Spleen (tissue), 11 donors: Measurements from ENCODE around the gene STAP2. TPM values are rescaled to one million over a fixed set of nuclear protein-coding genes. Genes with fewer than 3 reads are reported as not detected.

Experiments
- DNase-seq: peaks from one replicate; pipeline ENCODE4 v3.0.0-alpha.2; 2020
- H3K27ac ChIP-seq, 8 donors: fragments of 200-600 bp; sonication (generic) in 7 of 8; 1 replicate in 4 of 8; 2 replicates in 4 of 8; pipeline versions ENCODE4 v1.5.0 to v1.8.0; 2016 to 2021; ENCODE audit warnings: inconsistent platforms in 4 of 8, mild to moderate bottlenecking in 4 of 8, moderate library complexity in 1 of 8
- H3K27me3 ChIP-seq, 7 donors: fragments of 200-600 bp; sonication (generic) in 6 of 7; replicated peaks in 1 of 7; 1 replicate in 4 of 7; 2 replicates in 3 of 7; pipeline versions ENCODE4 v1.5.0 to v1.8.0; 2016 to 2021; ENCODE audit warnings: inconsistent platforms in 3 of 7, mild to moderate bottlenecking in 1 of 7
- H3K36me3 ChIP-seq, 6 donors: fragments of 200-600 bp; sonication (generic) in 5 of 6; 1 replicate in 4 of 6; 2 replicates in 2 of 6; pipeline versions ENCODE4 v1.5.0 to v1.8.0; 2016 to 2021; ENCODE audit warnings: inconsistent platforms in 2 of 6
- H3K4me1 ChIP-seq, 6 donors: fragments of 200-600 bp; sonication (generic) in 5 of 6; 1 replicate in 3 of 6; 2 replicates in 3 of 6; pipeline versions ENCODE4 v1.5.0 to v1.8.0; 2016 to 2021; ENCODE audit warnings: inconsistent platforms in 3 of 6
- H3K4me3 ChIP-seq, 8 donors: fragments of 200-600 bp; sonication (generic) in 7 of 8; 1 replicate in 4 of 8; 2 replicates in 4 of 8; pipeline versions ENCODE4 v1.5.0 to v1.8.0; 2016 to 2021; ENCODE audit warnings: inconsistent platforms in 4 of 8, mild to moderate bottlenecking in 4 of 8, moderate library complexity in 2 of 8
- H3K9me3 ChIP-seq, 8 donors: fragments of 200-600 bp; sonication (generic) in 7 of 8; 1 replicate in 4 of 8; 2 replicates in 4 of 8; pipeline versions ENCODE4 v1.5.0 to v1.8.0; 2016 to 2021; ENCODE audit warnings: inconsistent platforms in 4 of 8
- CTCF ChIP-seq, 11 experiments: fragments of 200-600 bp in 7 of 11; fragments of 450-650 bp in 4 of 11; sonication (generic) in 4 of 11; IDR thresholded peaks in 8 of 11; conservative IDR thresholded peaks in 3 of 11; 1 replicate in 7 of 11; 2 replicates in 4 of 11; pipeline versions ENCODE4 v1.4.0 to v1.8.0; 2016 to 2021; ENCODE audit warnings: antibody characterized with exemption in 11 of 11, inconsistent platforms in 4 of 11, mild to moderate bottlenecking in 1 of 11
- POLR2A ChIP-seq, 3 donors: fragments of 450-650 bp; IDR thresholded peaks; one replicate each; pipeline ENCODE4 v1.5.1; 2017; ENCODE audit warnings: antibody characterized with exemption in 3 of 3, mild to moderate bottlenecking in 1 of 3
- POLR2AphosphoS5 ChIP-seq, 3 donors: sonication (generic); formaldehyde crosslinking; IDR thresholded peaks; one replicate each; pipeline ENCODE4 v1.5.1; 2017; ENCODE audit warnings: antibody characterized with exemption in 3 of 3
- WGBS, 5 donors: extraction: QIAGEN DNeasy Blood & Tissue Kit in 3 of 5; methylation state at CpG; one replicate each; pipeline versions ENCODE4 v1.1.5 to v1.1.7; 2013 to 2018; 5-methylcytosine and 5-hydroxymethylcytosine counted together
- intact Hi-C: fragments of 100-400 bp; cut with DNase I; formaldehyde crosslinking; loops from one replicate; pipeline ENCODE4 v1.15.0; 2023; ENCODE audit warnings: low total_unique reads
- polyA plus RNA-seq, 3 donors: library from polyadenylated mRNA; stranded (reverse); fragments of 200-250 nt; gene quantifications; one replicate each; pipeline ENCODE4 v1.2.1, GENCODE V29; 2013
- total RNA-seq, 7 donors: library from RNA; depleted of rRNA in 3 of 7; stranded (reverse); fragments of >200 nt in 3 of 7; fragmentation: NEBNext Ultra II Directional in 4 of 7; extraction: Animal tissue kit (Norgen Biotek cat#: 25700) in 4 of 7; gene quantifications; one replicate each; pipeline versions ENCODE4 v1.1.0 to v1.2.1, GENCODE V29; 2016 to 2021
- donor health status: healthy with polysubstance abuse.
- donor health status: DM: no; HTN: no; CAD: no; lungs with moderate emphysema.
- donor health status: DM: no; HTN: no; CAD: no.
- donor health status: Bipolar disorder and iron deficiency.
- donor health status: healthy.
- donor health status: DM: no; HTN: no; CAD: no.
- donor health status: DM: yes; HTN: yes; CAD: no.

STAP2 gene
- total and polyA plus RNA-seq, 10 donors = 0.79 to 5.1 (median 2.1) TPM; not detected in 1

- 85 to 92% (median 89%) methylated on average over 12 to 23 of the region's 23 CpGs for WGBS, 5 donors
- H3K36me3 ChIP-seq = peaks cover 0 to 35% (median 2%) of the 10 kb centered on the region in 6 donors
- peak overlapping the region in 3 of 8 donors; percentile 87 to 92 (median 88) for H3K27ac ChIP-seq
- H3K4me1 ChIP-seq = peaks cover 79 to 99% (median 92%) of the 10 kb centered on the region in 6 donors
- TF ChIP-seq POLR2AphosphoS5 (IDR thresholded peaks at IDR 0.05) (peak in 1 of 3 donors; percentile 19), POLR2A (IDR thresholded peaks at IDR 0.05) (no peak)
- H3K27me3 ChIP-seq = no peaks in the 10 kb centered on the region
- no peak for DNase-seq
- intact Hi-C loops = no loop called here
- H3K9me3 ChIP-seq = no peaks in the 10 kb centered on the region
- H3K4me3 ChIP-seq = no peak overlapping the region
Measured at GRCh38 chr19:4376991-4377781, 38.6 kb upstream of the STAP2 start.

- Histone ChIP-seq H3K9me3 (no peaks in the 10 kb centered on the region), H3K36me3 (peaks cover 0 to 39% (median 2%) of the 10 kb centered on the region in 6 donors), H3K27me3 (no peaks in the 10 kb centered on the region), H3K4me3 (no peak overlapping the region), H3K4me1 (peaks cover 84 to 100% (median 93%) of the 10 kb centered on the region in 6 donors), H3K27ac (peak overlapping the region in 4 of 8 donors; percentile 83 to 92 (median 88))
- intact Hi-C loops = no loop called here
- TF ChIP-seq CTCF (IDR thresholded peaks at IDR 0.05 in 8 of 11, conservative IDR thresholded peaks at IDR 0.05 in 3 of 11) = no peak
- TF ChIP-seq POLR2A (IDR thresholded peaks at IDR 0.05) = no peak
- no peak for TF ChIP-seq POLR2AphosphoS5 (IDR thresholded peaks at IDR 0.05)
- WGBS, 5 donors = 77 to 84% (median 81%) methylated on average over 10 of the region's 10 CpGs
- DNase-seq = no peak
Measured at GRCh38 chr19:4376671-4376990, 38.0 kb upstream of the STAP2 start.

GRCh38 chr19:4376028-4376670 lies 37.5 kb upstream of the STAP2 start:
- Histone ChIP-seq H3K9me3 (no peaks in the 10 kb centered on the region), H3K27me3 (no peaks in the 10 kb centered on the region), H3K36me3 (peaks cover 0 to 44% (median 2%) of the 10 kb centered on the region in 6 donors), H3K4me1 (peaks cover 89 to 100% (median 97%) of the 10 kb centered on the region in 6 donors), H3K27ac (peak overlapping the region in 6 of 8 donors; percentile 83 to 92 (median 86)), H3K4me3 (peak overlapping the region in 1 of 8 donors; percentile 44)
- TF ChIP-seq POLR2AphosphoS5 (IDR thresholded peaks at IDR 0.05) = no peak
- TF ChIP-seq POLR2A (IDR thresholded peaks at IDR 0.05) = no peak
- no peak for TF ChIP-seq CTCF (IDR thresholded peaks at IDR 0.05 in 8 of 11, conservative IDR thresholded peaks at IDR 0.05 in 3 of 11)
- no peak for DNase-seq
- intact Hi-C loops = no loop called here
- WGBS, 5 donors = 55 to 73% (median 65%) methylated on average over 15 to 16 of the region's 16 CpGs

- Histone ChIP-seq H3K4me1 (peaks cover 91 to 100% (median 100%) of the 10 kb centered on the region in 6 donors), H3K36me3 (peaks cover 0 to 47% (median 2%) of the 10 kb centered on the region in 6 donors), H3K9me3 (no peaks in the 10 kb centered on the region), H3K4me3 (peak overlapping the region in 1 of 8 donors; percentile 44), H3K27ac (peak overlapping the region; percentile 37 to 92 (median 85)), H3K27me3 (no peaks in the 10 kb centered on the region)
- TF ChIP-seq CTCF (IDR thresholded peaks at IDR 0.05 in 8 of 11, conservative IDR thresholded peaks at IDR 0.05 in 3 of 11) (peak in 8 of 11 experiments; percentile 21 to 37 (median 32)), POLR2AphosphoS5 (IDR thresholded peaks at IDR 0.05) (peak in 2 of 3 donors; percentile 48 to 69), POLR2A (IDR thresholded peaks at IDR 0.05) (no peak)
- intact Hi-C loops = no loop called here
- WGBS, 5 donors = 51 to 61% (median 56%) methylated on average over 14 to 16 of the region's 16 CpGs
- DNase-seq = no peak
Measured at GRCh38 chr19:4375164-4376027, 36.8 kb upstream of the STAP2 start.
